Measurements from ENCODE around the gene LMO1.

DNA sequence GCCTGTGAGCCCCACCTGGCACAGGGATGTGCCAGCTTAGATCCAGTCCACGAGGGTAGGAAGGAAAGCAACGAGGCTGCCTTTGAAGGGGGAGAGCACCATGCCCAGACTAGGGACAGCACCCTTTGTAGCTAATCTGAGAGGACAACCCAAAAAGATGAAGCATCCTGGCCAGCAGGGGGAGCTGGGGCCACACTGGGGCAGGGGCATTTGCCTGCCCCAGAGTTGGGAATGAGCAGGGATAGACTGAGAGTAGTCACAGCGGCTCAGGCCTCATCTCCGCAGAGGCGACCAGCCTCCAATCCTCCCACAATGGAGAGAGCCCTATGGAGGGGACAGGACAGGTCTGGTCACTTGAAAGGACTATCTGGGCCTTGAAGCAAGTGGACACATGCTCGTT lies 16.4 kb downstream of the LMO1 start:
- no peak for TF ChIP-seq EZH2 (IDR thresholded peaks at IDR 0.05; ENCODE audit: low read length)
- TF ChIP-seq, protein P1, sequence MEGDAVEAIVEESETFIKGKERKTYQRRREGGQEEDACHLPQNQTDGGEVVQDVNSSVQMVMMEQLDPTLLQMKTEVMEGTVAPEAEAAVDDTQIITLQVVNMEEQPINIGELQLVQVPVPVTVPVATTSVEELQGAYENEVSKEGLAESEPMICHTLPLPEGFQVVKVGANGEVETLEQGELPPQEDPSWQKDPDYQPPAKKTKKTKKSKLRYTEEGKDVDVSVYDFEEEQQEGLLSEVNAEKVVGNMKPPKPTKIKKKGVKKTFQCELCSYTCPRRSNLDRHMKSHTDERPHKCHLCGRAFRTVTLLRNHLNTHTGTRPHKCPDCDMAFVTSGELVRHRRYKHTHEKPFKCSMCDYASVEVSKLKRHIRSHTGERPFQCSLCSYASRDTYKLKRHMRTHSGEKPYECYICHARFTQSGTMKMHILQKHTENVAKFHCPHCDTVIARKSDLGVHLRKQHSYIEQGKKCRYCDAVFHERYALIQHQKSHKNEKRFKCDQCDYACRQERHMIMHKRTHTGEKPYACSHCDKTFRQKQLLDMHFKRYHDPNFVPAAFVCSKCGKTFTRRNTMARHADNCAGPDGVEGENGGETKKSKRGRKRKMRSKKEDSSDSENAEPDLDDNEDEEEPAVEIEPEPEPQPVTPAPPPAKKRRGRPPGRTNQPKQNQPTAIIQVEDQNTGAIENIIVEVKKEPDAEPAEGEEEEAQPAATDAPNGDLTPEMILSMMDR (optimal IDR thresholded peaks at IDR 0.05 in 1 of 3, IDR thresholded peaks at IDR 0.05 in 1 of 3, conservative IDR thresholded peaks at IDR 0.05 in 1 of 3; ENCODE audit: extremely low read depth in 1 of 3, insufficient read depth in 2 of 3, low read length in 3 of 3) = peak; percentile 73 to 93 (median 91)

Measured in keratinocyte (primary cell).